ENCODE measurements around the gene ARHGAP6. TPM values are rescaled to one million over a fixed set of nuclear protein-coding genes. Genes with fewer than 3 reads are reported as not detected.
A peak's percentile ranks its signal among the peaks of the same experiment; 100 is the strongest.

The ARHGAP6 gene
- total and polyA plus RNA-seq, 2 experiments from 2014 or later, result 0.26 to 0.59 TPM

GRCh38 chrX:11678158-11678557 lies 12.4 kb upstream of the ARHGAP6 start:
- Mint-ChIP-seq H3K27ac (no peak overlapping the region), H3K9me3 (peaks cover 2% of the 10 kb centered on the region; the same call in 1 of the 3 replicates), H3K4me1 (no peaks in the 10 kb centered on the region), H3K36me3 (ENCODE audit: low read depth) (no peaks in the 10 kb centered on the region), H3K4me3 (no peak overlapping the region), H3K27me3 (ENCODE audit: insufficient read depth, low read depth, poor library complexity) (no peaks in the 10 kb centered on the region)
- no peak for ATAC-seq
- Histone ChIP-seq H3K79me2 (replicated peaks; ENCODE audit: insufficient read depth) (no peaks in the 10 kb centered on the region), H3K4me2 (no peak overlapping the region), H3K4me3 (no peak overlapping the region), H3K27ac (ENCODE audit: low read depth) (no peak overlapping the region), H3K4me1 (ENCODE audit: insufficient read depth) (no peaks in the 10 kb centered on the region), H3K27me3 (ENCODE audit: insufficient read depth) (no peaks in the 10 kb centered on the region), H3K9me2 (ENCODE audit: insufficient read depth) (no peaks in the 10 kb centered on the region), H3K36me3 (ENCODE audit: insufficient read depth) (no peaks in the 10 kb centered on the region), H2AFZ (no peak overlapping the region), H4K20me1 (replicated peaks; ENCODE audit: insufficient read depth) (no peaks in the 10 kb centered on the region), H3F3A (replicated peaks; ENCODE audit: low read depth) (no peaks in the 10 kb centered on the region)
- TF ChIP-seq ETS1 (IDR thresholded peaks at IDR 0.05), result no peak
- peak; percentile 27 to 49; a peak in 3 of 4 replicates for TF ChIP-seq CTCF (conservative IDR thresholded peaks at IDR 0.05; ENCODE audit: low read depth in 2 of 2)
- peak; percentile 13 for DNase-seq (ENCODE audit: low spot score)

DNA sequence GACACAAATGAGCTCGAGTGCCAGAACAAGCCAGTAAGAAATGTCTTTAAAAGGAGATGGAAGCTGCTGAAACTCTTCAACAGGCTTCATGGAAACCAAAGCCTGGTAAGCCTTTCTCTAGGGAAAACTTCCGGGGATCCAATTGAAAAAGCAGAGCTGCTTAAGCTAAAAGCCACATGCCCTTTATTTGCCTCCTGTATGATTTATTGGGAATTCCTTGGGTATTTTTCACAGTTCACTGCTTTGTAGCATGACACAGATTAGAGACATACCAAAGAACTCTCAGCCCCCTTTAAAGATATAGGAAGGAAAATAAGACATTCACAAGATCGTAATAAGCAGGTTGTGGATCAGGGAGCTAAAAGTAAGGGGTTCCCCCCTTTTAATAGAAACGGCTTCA lies 6.5 kb upstream of the ARHGAP6 start:
- H3K9me3 Mint-ChIP-seq, result peaks cover 2% of the 10 kb centered on the region; the same call in 1 of the 3 replicates
- TF ChIP-seq ZNF331 (CRISPR knock-in tag; IDR thresholded peaks at IDR 0.05; ENCODE audit: low read depth) (no peak), ZNF114 (CRISPR knock-in tag; IDR thresholded peaks at IDR 0.05) (no peak), CTCF (conservative IDR thresholded peaks at IDR 0.05; ENCODE audit: low read depth in 2 of 2) (no peak), JUNB (IDR thresholded peaks at IDR 0.05; ENCODE audit: unreplicated experiment) (no peak), ETS1 (IDR thresholded peaks at IDR 0.05) (no peak), CREB1 (CRISPR knock-in tag; IDR thresholded peaks at IDR 0.05; ENCODE audit: low read depth) (no peak), NANOG (IDR thresholded peaks at IDR 0.05; ENCODE audit: borderline replicate concordance) (no peak), REST (IDR thresholded peaks at IDR 0.05; ENCODE audit: unreplicated experiment) (no peak), POLR2AphosphoS5 (IDR thresholded peaks at IDR 0.05; ENCODE audit: low read depth) (no peak), STAT1 (IDR thresholded peaks at IDR 0.05; ENCODE audit: unreplicated experiment) (no peak), EZH2phosphoT487 (IDR thresholded peaks at IDR 0.05; ENCODE audit: unreplicated experiment) (no peak), EZH2 (IDR thresholded peaks at IDR 0.05; ENCODE audit: low read depth, unreplicated experiment) (no peak)

More for the DNA sequence above, 6.5 kb upstream of the ARHGAP6 start:
- peaks cover 39% of the 10 kb centered on the region for H3K27me3 ChIP-seq (ENCODE audit: insufficient read depth)
- peaks cover 11% of the 10 kb centered on the region for H3K27me3 Mint-ChIP-seq (ENCODE audit: insufficient read depth, low read depth, poor library complexity)
- no peaks in the 10 kb centered on the region for H3K4me1 ChIP-seq (ENCODE audit: insufficient read depth)
- H3K9me2 ChIP-seq (ENCODE audit: insufficient read depth), result no peaks in the 10 kb centered on the region
- no peaks in the 10 kb centered on the region for H4K20me1 ChIP-seq (replicated peaks; ENCODE audit: insufficient read depth)
- H3K27ac ChIP-seq (ENCODE audit: low read depth), result no peak overlapping the region
- no peaks in the 10 kb centered on the region for H3K36me3 Mint-ChIP-seq (ENCODE audit: low read depth)
- no peak overlapping the region for H3K4me3 ChIP-seq
- no peak overlapping the region for H3K4me2 ChIP-seq
- H2AFZ ChIP-seq, result no peak overlapping the region
- peaks cover under 1% of the 10 kb centered on the region; the same call in 1 of the 3 replicates for H3K4me1 Mint-ChIP-seq
- H3K27ac Mint-ChIP-seq, result no peak overlapping the region
- no peaks in the 10 kb centered on the region for H3K36me3 ChIP-seq (ENCODE audit: insufficient read depth)
- no peaks in the 10 kb centered on the region for H3F3A ChIP-seq (replicated peaks; ENCODE audit: low read depth)
- ATAC-seq, result no peak
- H3K4me3 Mint-ChIP-seq, result no peak overlapping the region
- no peak for DNase-seq (ENCODE audit: low spot score)
- H3K79me2 ChIP-seq (replicated peaks; ENCODE audit: insufficient read depth), result no peaks in the 10 kb centered on the region
